Gastroesophageal sphincter (tissue), 3 donors: ENCODE results near the gene PUS10.

Experiments used
- POLR2AphosphoS5 ChIP-seq: sonication (generic); formaldehyde crosslinking; IDR thresholded peaks from one replicate; pipeline ENCODE4 v1.6.1; 2017; ENCODE audit warnings: antibody characterized with exemption
- TF ChIP-seq, protein P1 (sequence below), 4 experiments: fragments of 200-600 bp in 2 of 4; fragments of 450-650 bp in 2 of 4; sonication (generic) in 1 of 4; IDR thresholded peaks; one replicate each; pipeline ENCODE4 v1.5.1; 2017 to 2019; ENCODE audit warnings: antibody characterized with exemption in 4 of 4, mild to moderate bottlenecking in 2 of 4, moderate library complexity in 2 of 4

DNA sequence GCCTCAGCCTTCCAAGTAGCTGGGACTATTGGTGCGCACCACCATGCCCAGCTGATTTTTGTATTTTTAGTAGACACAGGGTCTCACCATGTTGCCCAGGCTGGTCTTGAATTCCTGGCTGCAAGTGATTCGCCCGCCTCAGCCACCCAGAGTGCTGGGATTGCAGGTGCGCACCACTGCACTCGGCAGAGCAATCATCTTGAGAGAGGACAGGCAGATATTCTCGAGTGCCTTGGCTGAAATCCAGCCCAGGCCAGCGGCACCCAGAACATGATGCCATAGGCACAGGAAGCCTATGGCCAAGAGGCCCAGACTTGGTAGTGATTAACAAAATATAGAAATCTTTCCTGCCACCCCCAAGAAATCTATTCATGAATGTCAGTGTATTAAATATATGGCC lies 58.6 kb downstream of the PUS10 start:
- TF ChIP-seq, protein P1, sequence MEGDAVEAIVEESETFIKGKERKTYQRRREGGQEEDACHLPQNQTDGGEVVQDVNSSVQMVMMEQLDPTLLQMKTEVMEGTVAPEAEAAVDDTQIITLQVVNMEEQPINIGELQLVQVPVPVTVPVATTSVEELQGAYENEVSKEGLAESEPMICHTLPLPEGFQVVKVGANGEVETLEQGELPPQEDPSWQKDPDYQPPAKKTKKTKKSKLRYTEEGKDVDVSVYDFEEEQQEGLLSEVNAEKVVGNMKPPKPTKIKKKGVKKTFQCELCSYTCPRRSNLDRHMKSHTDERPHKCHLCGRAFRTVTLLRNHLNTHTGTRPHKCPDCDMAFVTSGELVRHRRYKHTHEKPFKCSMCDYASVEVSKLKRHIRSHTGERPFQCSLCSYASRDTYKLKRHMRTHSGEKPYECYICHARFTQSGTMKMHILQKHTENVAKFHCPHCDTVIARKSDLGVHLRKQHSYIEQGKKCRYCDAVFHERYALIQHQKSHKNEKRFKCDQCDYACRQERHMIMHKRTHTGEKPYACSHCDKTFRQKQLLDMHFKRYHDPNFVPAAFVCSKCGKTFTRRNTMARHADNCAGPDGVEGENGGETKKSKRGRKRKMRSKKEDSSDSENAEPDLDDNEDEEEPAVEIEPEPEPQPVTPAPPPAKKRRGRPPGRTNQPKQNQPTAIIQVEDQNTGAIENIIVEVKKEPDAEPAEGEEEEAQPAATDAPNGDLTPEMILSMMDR (IDR thresholded peaks at IDR 0.05): no peak
- TF ChIP-seq POLR2AphosphoS5: no peak
